HepG2 (cell line): ENCODE measurements around the gene MEF2B. TPM values are rescaled to one million over a fixed set of nuclear protein-coding genes. Genes with fewer than 3 reads are reported as not detected.

Source experiments
- ATAC-seq: fragments of 200-7000 bp; cut with Tn5 transposase; 3 replicates; pipeline ENCODE4 v1.9.1; 2020; ENCODE audit warnings: mild to moderate bottlenecking, moderate library complexity
- BruUV-seq: library from RNA; stranded (reverse); fragments of 400-500 nt; replicated peaks from 2 replicates; lab custom pipeline; 2021; lab: Mats Ljungman, UMichigan
- CTCF ChIA-PET: fragments of 300-600 bp; formaldehyde crosslinking; extraction: SDS; loops from one replicate; lab custom pipeline; 2021; ENCODE audit warnings: low total read pairs, inconsistent platforms, low intra/inter-chr PET ratio; lab: Yijun Ruan, JAX
- POLR2A ChIA-PET: fragments of 350-600 bp; sonication (Branson Sonifier 250); formaldehyde crosslinking; loops from one replicate; lab custom pipeline; 2020; ENCODE audit warnings: antibody characterized with exemption, inconsistent platforms; lab: Yijun Ruan, JAX
- DNase-seq: peaks from one replicate; pipeline ENCODE4 v3.0.0-alpha.2; 2015; ENCODE audit warnings: low spot score
- FAIRE-seq: peaks from 3 replicates; lab custom pipeline; 2011; peaks lifted over from hg19 to GRCh38; lab: Jason Lieb, UNC
- H2AFZ ChIP-seq: one replicate; pipeline ENCODE4 v1.6.1; 2011; ENCODE audit warnings: low read length, inconsistent platforms
- H3K27ac ChIP-seq: fragments of 300-600 bp; 3 replicates; pipeline ENCODE4 v1.8.0; 2011; ENCODE audit warnings: mixed run types, mild to moderate bottlenecking, mixed read lengths, low read length, inconsistent platforms; ENCODE audit not compliant: insufficient read depth; ENCODE audit errors: extremely low read length
- H3K27me3 ChIP-seq, 2 experiments: fragments of 200-600 bp in 1 of 2; 2 replicates in 1 of 2; 3 replicates in 1 of 2; pipeline versions ENCODE4 v1.6.0 to v1.8.0; 2011; ENCODE audit warnings: low read length in 2 of 2, mild to moderate bottlenecking in 2 of 2, moderate library complexity in 2 of 2, inconsistent platforms in 1 of 2; ENCODE audit not compliant: insufficient read depth in 2 of 2, control insufficient read depth in 1 of 2
- H3K36me3 ChIP-seq, 2 experiments: fragments of 200-600 bp in 1 of 2; replicated peaks in 1 of 2; 2 replicates in 1 of 2; 3 replicates in 1 of 2; pipeline versions ENCODE4 v1.5.1 to v1.8.0; 2011; ENCODE audit warnings: low read length in 2 of 2, inconsistent platforms in 1 of 2; ENCODE audit not compliant: insufficient read depth in 2 of 2, control insufficient read depth in 1 of 2
- H3K4me1 ChIP-seq: 2 replicates; pipeline ENCODE4 v1.5.1; 2012; ENCODE audit warnings: low read length, inconsistent platforms; ENCODE audit not compliant: insufficient read depth
- H3K4me2 ChIP-seq: 2 replicates; pipeline ENCODE4 v1.6.0; 2011; ENCODE audit warnings: low read depth, low read length, inconsistent platforms
- H3K4me3 ChIP-seq, 3 experiments: fragments of 200-600 bp in 1 of 3; sonication (generic), shearing (Covaris generic) in 1 of 3; replicated peaks in 1 of 3; 2 replicates each; pipeline ENCODE4 v1.5.1; 2011 to 2016; ENCODE audit warnings: low read length in 3 of 3, inconsistent platforms in 2 of 3, low read depth in 2 of 3, mild to moderate bottlenecking in 2 of 3, control low read depth in 1 of 3, mixed read lengths in 1 of 3; ENCODE audit not compliant: insufficient read depth in 1 of 3
- H3K79me2 ChIP-seq: one replicate; pipeline ENCODE4 v1.6.1; 2011; ENCODE audit warnings: low read length, inconsistent platforms; ENCODE audit not compliant: insufficient read depth
- H3K9ac ChIP-seq: 2 replicates; pipeline ENCODE4 v1.6.0; 2011; ENCODE audit warnings: mild to moderate bottlenecking, low read depth, low read length, inconsistent platforms; ENCODE audit not compliant: insufficient read depth
- H3K9me3 ChIP-seq: 2 replicates; pipeline ENCODE4 v1.5.1; 2012; ENCODE audit warnings: mild to moderate bottlenecking, low read length
- H4K20me1 ChIP-seq: 2 replicates; pipeline ENCODE4 v1.6.0; 2011; ENCODE audit warnings: inconsistent platforms, mild to moderate bottlenecking, low read length, moderate library complexity; ENCODE audit not compliant: insufficient read depth
- CEBPZ ChIP-seq: IDR thresholded peaks from 2 replicates; pipeline ENCODE4 v1.6.1; 2012; ENCODE audit warnings: low read length, improper control_type of control experiment
- DMAP1 ChIP-seq: IDR thresholded peaks from 2 replicates; pipeline ENCODE4 v1.6.1; 2016
- GPN1 ChIP-seq: sonication (generic); formaldehyde crosslinking; IDR thresholded peaks from 2 replicates; pipeline ENCODE4 v1.5.1; 2020; ENCODE audit warnings: missing genetic modification reagents, borderline replicate concordance
- HMGA1 ChIP-seq: sonication (generic); formaldehyde crosslinking; conservative IDR thresholded peaks from 2 replicates; pipeline ENCODE4 v1.4.0; 2020; ENCODE audit warnings: missing genetic modification reagents
- IKZF4 ChIP-seq: sonication (generic); formaldehyde crosslinking; IDR thresholded peaks from 2 replicates; pipeline ENCODE4 v1.5.1; 2020; ENCODE audit warnings: borderline replicate concordance, mild to moderate bottlenecking, low read depth, missing genetic modification reagents; ENCODE audit errors: not compliant biosample characterization
- KLF13 ChIP-seq: sonication (generic); formaldehyde crosslinking; IDR thresholded peaks from 2 replicates; pipeline ENCODE4 v1.4.0; 2020; ENCODE audit warnings: mild to moderate bottlenecking, missing genetic modification reagents
- MAZ ChIP-seq, 2 experiments: sonication (generic) in 1 of 2; formaldehyde crosslinking in 1 of 2; IDR thresholded peaks; 2 replicates each; pipeline versions ENCODE4 v1.5.0 to v1.6.1; 2012 to 2020; ENCODE audit warnings: low read depth in 2 of 2, mild to moderate bottlenecking in 2 of 2, borderline replicate concordance in 1 of 2, improper control_type of control experiment in 1 of 2, low read length in 1 of 2, missing genetic modification reagents in 1 of 2, moderate library complexity in 1 of 2
- MXD3 ChIP-seq: IDR thresholded peaks from 2 replicates; pipeline ENCODE4 v1.6.1; 2016; ENCODE audit warnings: mild to moderate bottlenecking, missing biosample characterization, missing genetic modification reagents
- POLR2A ChIP-seq, 2 experiments: IDR thresholded peaks; 2 replicates each; pipeline ENCODE4 v1.6.1; 2011; ENCODE audit warnings: low read depth in 2 of 2, low read length in 2 of 2, mild to moderate bottlenecking in 1 of 2, moderate library complexity in 1 of 2; ENCODE audit not compliant: insufficient read depth in 1 of 2
- PRMT3 ChIP-seq: sonication (generic); formaldehyde crosslinking; IDR thresholded peaks from 2 replicates; pipeline ENCODE4 v1.8.1; 2022; ENCODE audit warnings: low read depth, mild to moderate bottlenecking, moderate library complexity, missing genetic modification reagents, borderline replicate concordance
- SMAD9 ChIP-seq: sonication (generic); formaldehyde crosslinking; IDR thresholded peaks from 2 replicates; pipeline ENCODE4 v1.5.1; 2020; ENCODE audit warnings: mild to moderate bottlenecking, missing genetic modification reagents
- ZFP36 ChIP-seq: fragments of 150-350 bp; IDR thresholded peaks from 2 replicates; pipeline ENCODE4 v1.6.1; 2018; ENCODE audit warnings: borderline replicate concordance, low read length, low read depth; ENCODE audit not compliant: partially characterized antibody
- ZNF10 ChIP-seq: sonication (generic); formaldehyde crosslinking; IDR thresholded peaks from 2 replicates; pipeline ENCODE4 v1.4.0; 2020; ENCODE audit warnings: mild to moderate bottlenecking, low read depth, missing genetic modification reagents, borderline replicate concordance
- ZNF550 ChIP-seq: sonication (generic); formaldehyde crosslinking; IDR thresholded peaks from 2 replicates; pipeline ENCODE4 v1.4.0; 2020; ENCODE audit warnings: mild to moderate bottlenecking, missing genetic modification reagents, borderline replicate concordance
- ZNF703 ChIP-seq: sonication (generic); formaldehyde crosslinking; IDR thresholded peaks from 2 replicates; pipeline ENCODE4 v1.5.1; 2020; ENCODE audit warnings: missing genetic modification reagents, mild to moderate bottlenecking, moderate library complexity, borderline replicate concordance
- WGBS: methylation state at CpG from one replicate; pipeline ENCODE4 v1.1.6; 2017; ENCODE audit warnings: low lambda C conversion rate; 5-methylcytosine and 5-hydroxymethylcytosine counted together
- in situ Hi-C: cut with HindIII; loops from 2 replicates; pipeline ENCODE4 v1.10.0; 2017; ENCODE audit warnings: low pct_unique_long_range_greater_than_20kb; ENCODE audit not compliant: extremely low pct_ligation_motif_present
- intact Hi-C: fragments of 100-400 bp; cut with micrococcal nuclease; formaldehyde crosslinking; loops from one replicate; pipeline ENCODE4 v1.10.0; 2022; ENCODE audit not compliant: unreplicated experiment
- polyA plus RNA-seq, 8 experiments: library from polyadenylated mRNA; depleted of rRNA in 3 of 8; stranded (reverse) in 7 of 8; unstranded in 1 of 8; fragments of >200 nt; fragmentation: Illumina TruSeq in 4 of 8; extraction: Trizol in 4 of 8; gene quantifications; 2 replicates each; pipeline versions ENCODE4 v1.2.1 to v1.2.3, GENCODE V29; 2011 to 2016; ENCODE audit warnings: low read depth in 4 of 8, missing spikeins in 1 of 8, mixed read lengths in 1 of 8; ENCODE audit not compliant: insufficient read depth in 1 of 8
- total RNA-seq, 5 experiments: library from RNA; depleted of rRNA; stranded (reverse); fragments of >200 nt; fragmentation: Illumina TruSeq; extraction: Trizol; gene quantifications; 2 replicates each; pipeline ENCODE4 v1.2.3, GENCODE V29; 2016; ENCODE audit warnings: low read depth in 1 of 5

Gene MEF2B
- total and polyA plus RNA-seq, 2 of the 13 experiments (the other 11 are each of a cell fraction or from before 2014, with no cell fraction given), result 1.2 to 1.7 TPM

DNA sequence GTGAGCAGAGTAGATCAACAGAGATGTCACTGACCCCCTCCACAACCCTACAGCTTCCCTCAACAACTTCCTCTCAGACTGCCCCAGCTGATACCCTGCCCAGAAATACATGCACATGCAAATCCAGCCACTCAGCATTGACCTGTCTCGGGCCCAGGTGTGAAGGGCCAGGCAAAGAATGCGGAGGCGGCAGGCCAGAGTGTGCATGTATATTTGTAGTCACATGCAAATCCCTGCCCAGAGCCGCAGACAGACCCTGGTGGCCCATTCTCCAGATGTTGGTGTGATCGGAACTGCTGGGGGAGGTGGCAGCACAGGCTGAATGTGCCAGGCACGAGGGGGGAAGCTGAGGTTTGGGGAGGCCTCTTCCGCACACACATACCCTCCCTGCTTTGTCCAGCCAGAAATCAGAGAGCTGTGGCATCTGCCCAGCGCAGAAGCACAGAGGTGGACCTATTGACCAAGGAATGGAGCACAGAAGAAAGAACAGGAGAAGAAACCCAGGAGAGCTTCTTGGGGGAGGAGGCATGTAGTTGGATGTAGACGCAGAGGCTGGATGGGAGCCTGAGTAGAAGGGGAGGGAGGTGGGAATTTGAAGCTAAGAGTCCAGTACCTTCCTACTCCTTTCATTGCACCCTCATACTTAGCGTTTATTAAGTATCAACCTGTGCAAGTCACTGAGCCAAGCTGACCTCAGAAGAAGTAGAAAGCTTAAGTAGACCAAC lies 14.4 kb downstream of the MEF2B start:
- Histone ChIP-seq H3K27ac (no peak overlapping the region), H3K9ac (no peak overlapping the region), H3K4me1 (no peaks in the 10 kb centered on the region), H3K27me3 (no peaks in the 10 kb centered on the region), H3K4me3 (no peak overlapping the region), H2AFZ (no peak overlapping the region), H3K36me3 (no peaks in the 10 kb centered on the region), H3K4me2 (no peak overlapping the region), H4K20me1 (no peaks in the 10 kb centered on the region), H3K79me2 (no peaks in the 10 kb centered on the region), H3K9me3 (no peaks in the 10 kb centered on the region)
- no TSS peak for BruUV-seq
- in situ Hi-C loops (no loop called here), intact Hi-C loops (no loop called here)
- no peak for FAIRE-seq
- DNase-seq, result no peak
- no peak for ATAC-seq
- ChIA-PET CTCF (no interaction called here), POLR2A (no interaction called here)
- 94% methylated on average over 8 of the region's 10 CpGs for WGBS
- no peak for TF ChIP-seq MXD3 (CRISPR knock-in tag)
- TF ChIP-seq SMAD9 (CRISPR knock-in tag), result no peak
- no peak for TF ChIP-seq HMGA1 (CRISPR knock-in tag)
- TF ChIP-seq KLF13, result no peak
- no peak for TF ChIP-seq CEBPZ
- TF ChIP-seq ZNF550 (CRISPR knock-in tag), result no peak
- TF ChIP-seq MAZ (IDR thresholded peaks at IDR 0.05; ENCODE audit: borderline replicate concordance, low read depth, low read length), result no peak
- no peak for TF ChIP-seq MAZ (CRISPR knock-in tag; IDR thresholded peaks at IDR 0.05; ENCODE audit: low read depth)
- no peak for TF ChIP-seq ZNF703
- TF ChIP-seq GPN1, result no peak
- no peak for TF ChIP-seq POLR2A (IDR thresholded peaks at IDR 0.05; ENCODE audit: insufficient read depth in 1 of 2, low read depth in 2 of 2, low read length in 2 of 2)
- no peak for TF ChIP-seq IKZF4 (CRISPR knock-in tag)
- no peak for TF ChIP-seq PRMT3 (CRISPR knock-in tag)
- no peak for TF ChIP-seq DMAP1 (CRISPR knock-in tag)
- TF ChIP-seq ZFP36, result no peak
- TF ChIP-seq ZNF10 (CRISPR knock-in tag), result no peak
